ENCODE data around the gene SLC15A4.
"Not testable (repeated sequence)": the region's sequence is repeated elsewhere in the genome, so short reads cannot be mapped to it uniquely, and the experiment has no call there.

DNA sequence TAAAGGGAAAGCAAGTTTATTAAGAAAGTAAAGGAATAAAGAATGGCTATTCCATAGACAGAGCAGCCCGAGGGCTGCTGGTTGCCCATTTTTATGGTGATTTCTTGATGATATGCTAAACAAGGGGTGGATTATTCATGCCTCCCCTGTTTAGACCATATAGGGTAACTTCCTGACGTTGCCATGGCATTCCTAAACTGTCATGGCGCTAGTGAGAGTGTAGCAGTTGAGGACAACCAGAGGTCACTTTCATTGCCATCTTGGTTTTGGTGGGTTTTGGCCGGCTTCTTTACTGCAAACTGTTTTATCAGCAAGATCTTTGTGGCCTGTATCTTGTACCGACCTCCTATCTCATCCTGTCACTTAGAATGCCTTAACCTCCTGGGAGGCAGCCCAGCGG is 26.0 kb upstream of the SLC15A4 start:
- TF ChIP-seq, protein P1, sequence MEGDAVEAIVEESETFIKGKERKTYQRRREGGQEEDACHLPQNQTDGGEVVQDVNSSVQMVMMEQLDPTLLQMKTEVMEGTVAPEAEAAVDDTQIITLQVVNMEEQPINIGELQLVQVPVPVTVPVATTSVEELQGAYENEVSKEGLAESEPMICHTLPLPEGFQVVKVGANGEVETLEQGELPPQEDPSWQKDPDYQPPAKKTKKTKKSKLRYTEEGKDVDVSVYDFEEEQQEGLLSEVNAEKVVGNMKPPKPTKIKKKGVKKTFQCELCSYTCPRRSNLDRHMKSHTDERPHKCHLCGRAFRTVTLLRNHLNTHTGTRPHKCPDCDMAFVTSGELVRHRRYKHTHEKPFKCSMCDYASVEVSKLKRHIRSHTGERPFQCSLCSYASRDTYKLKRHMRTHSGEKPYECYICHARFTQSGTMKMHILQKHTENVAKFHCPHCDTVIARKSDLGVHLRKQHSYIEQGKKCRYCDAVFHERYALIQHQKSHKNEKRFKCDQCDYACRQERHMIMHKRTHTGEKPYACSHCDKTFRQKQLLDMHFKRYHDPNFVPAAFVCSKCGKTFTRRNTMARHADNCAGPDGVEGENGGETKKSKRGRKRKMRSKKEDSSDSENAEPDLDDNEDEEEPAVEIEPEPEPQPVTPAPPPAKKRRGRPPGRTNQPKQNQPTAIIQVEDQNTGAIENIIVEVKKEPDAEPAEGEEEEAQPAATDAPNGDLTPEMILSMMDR (conservative IDR thresholded peaks at IDR 0.05): not testable (repeated sequence)
- TF ChIP-seq EZH2 (IDR thresholded peaks at IDR 0.05; ENCODE audit: low read depth): not testable (repeated sequence)
